OCI-LY1 (cell line): Measurements from ENCODE around the gene ZNF385C.
"Not testable (repeated sequence)": the region's sequence is repeated elsewhere in the genome, so short reads cannot be mapped to it uniquely, and the experiment has no call there.

Source experiments
- H2AFZ ChIP-seq: fragments of 200-600 bp; sonication (generic), shearing (Covaris generic); 2 replicates; pipeline ENCODE4 v1.6.0; 2014; ENCODE audit warnings: antibody characterized with exemption, mild to moderate bottlenecking, low read length
- H3F3A ChIP-seq: fragments of 200-600 bp; sonication (generic), shearing (Covaris generic); 2 replicates; pipeline ENCODE4 v1.6.0; 2014; ENCODE audit warnings: mild to moderate bottlenecking, antibody characterized with exemption, low read length, moderate library complexity; ENCODE audit not compliant: insufficient read depth
- H3K27ac ChIP-seq: fragments of 200-600 bp; sonication (generic); 2 replicates; pipeline ENCODE4 v1.5.1; 2014; ENCODE audit warnings: low read length, mixed run types, mild to moderate bottlenecking, low read depth; ENCODE audit not compliant: poor library complexity, severe bottlenecking
- H3K27me3 ChIP-seq: fragments of 200-600 bp; sonication (generic); 2 replicates; pipeline ENCODE4 v1.6.0; 2014; ENCODE audit warnings: antibody characterized with exemption, mild to moderate bottlenecking, low read length, moderate library complexity; ENCODE audit not compliant: insufficient read depth
- H3K36me3 ChIP-seq: fragments of 200-600 bp; sonication (generic); 2 replicates; pipeline ENCODE4 v1.6.1; 2014; ENCODE audit warnings: mild to moderate bottlenecking, antibody characterized with exemption, low read length, moderate library complexity, mixed read lengths; ENCODE audit not compliant: insufficient read depth
- H3K4me1 ChIP-seq: fragments of 200-600 bp; sonication (generic); 2 replicates; pipeline ENCODE4 v1.5.1; 2014; ENCODE audit warnings: mild to moderate bottlenecking, low read length, moderate library complexity; ENCODE audit not compliant: insufficient read depth, severe bottlenecking
- H3K4me2 ChIP-seq: fragments of 200-600 bp; sonication (generic), shearing (Covaris generic); 2 replicates; pipeline ENCODE4 v1.6.1; 2014; ENCODE audit warnings: low read length
- H3K4me3 ChIP-seq: fragments of 200-600 bp; sonication (generic); 2 replicates; pipeline ENCODE4 v1.5.1; 2014; ENCODE audit warnings: low read length, low read depth, mild to moderate bottlenecking, mixed read lengths; ENCODE audit not compliant: poor library complexity, severe bottlenecking
- H3K79me2 ChIP-seq: fragments of 200-600 bp; shearing (Covaris generic); 2 replicates; pipeline ENCODE4 v1.6.1; 2016; ENCODE audit warnings: mixed run types, low read length, mixed read lengths; ENCODE audit not compliant: insufficient read depth
- H3K9ac ChIP-seq: fragments of 200-600 bp; sonication (generic), shearing (Covaris generic); 2 replicates; pipeline ENCODE4 v1.6.1; 2014; ENCODE audit warnings: mild to moderate bottlenecking, low read length, mixed read lengths
- H3K9me2 ChIP-seq: fragments of 200-600 bp; sonication (generic), shearing (Covaris generic); 2 replicates; pipeline ENCODE4 v1.6.1; 2014; ENCODE audit warnings: low read depth, mild to moderate bottlenecking, low read length, mixed read lengths
- H3K9me3 ChIP-seq: fragments of 200-600 bp; shearing (Covaris generic); 2 replicates; pipeline ENCODE4 v1.6.1; 2014; ENCODE audit warnings: low read length, mixed read lengths
- H4K20me1 ChIP-seq: fragments of 200-600 bp; sonication (generic), shearing (Covaris generic); 2 replicates; pipeline ENCODE4 v1.6.0; 2016; ENCODE audit warnings: mild to moderate bottlenecking, low read length; ENCODE audit not compliant: insufficient read depth
- CTCF ChIP-seq: fragments of 200-600 bp; sonication (generic), shearing (Covaris generic); IDR thresholded peaks from 2 replicates; pipeline ENCODE4 v1.5.1; 2017; ENCODE audit warnings: mild to moderate bottlenecking, antibody characterized with exemption, low read length, moderate library complexity, mixed read lengths
- EZH2 ChIP-seq: fragments of 200-600 bp; sonication (generic), shearing (Covaris generic); IDR thresholded peaks from 2 replicates; pipeline ENCODE4 v1.8.0; 2017; ENCODE audit warnings: borderline replicate concordance, mixed run types, mild to moderate bottlenecking, antibody characterized with exemption, low read length, moderate library complexity, mixed read lengths

The ZNF385C gene

GRCh38 chr17:42010898-42011516, 87.3 kb downstream of the ZNF385C start:
- Histone ChIP-seq H2AFZ (no peak overlapping the region), H3K27ac (no peak overlapping the region), H3K79me2 (peaks cover 94% of the 10 kb centered on the region), H3K9me3 (no peaks in the 10 kb centered on the region), H3F3A (no peaks in the 10 kb centered on the region), H4K20me1 (no peaks in the 10 kb centered on the region), H3K4me3 (no peak overlapping the region), H3K4me2 (no peak overlapping the region), H3K4me1 (peaks cover 16% of the 10 kb centered on the region), H3K27me3 (no peaks in the 10 kb centered on the region), H3K9me2 (no peaks in the 10 kb centered on the region), H3K9ac (no peak overlapping the region), H3K36me3 (peaks cover 35% of the 10 kb centered on the region; the same call in 1 of the 2 replicates)
- TF ChIP-seq EZH2 (no peak), CTCF (no peak)

GRCh38 chr17:42010266-42010680, 88.0 kb downstream of the ZNF385C start:
- H3K9me3 ChIP-seq, H4K20me1 ChIP-seq, H3K4me3 ChIP-seq, H3K4me2 ChIP-seq, H3K27ac ChIP-seq, H3K9ac ChIP-seq, H3F3A ChIP-seq, H3K27me3 ChIP-seq, H3K4me1 ChIP-seq, H2AFZ ChIP-seq, H3K9me2 ChIP-seq: not testable (repeated sequence)
- Histone ChIP-seq H3K79me2 (peaks cover 94% of the 10 kb centered on the region), H3K36me3 (peaks cover 34% of the 10 kb centered on the region; the same call in 1 of the 2 replicates)

- Histone ChIP-seq H3K27me3 (no peaks in the 10 kb centered on the region), H2AFZ (no peak overlapping the region), H3K36me3 (peaks cover 28% of the 10 kb centered on the region; the same call in 1 of the 2 replicates), H3F3A (no peaks in the 10 kb centered on the region), H3K9me3 (no peaks in the 10 kb centered on the region), H3K9ac (no peak overlapping the region), H3K79me2 (peaks cover 94% of the 10 kb centered on the region), H3K27ac (no peak overlapping the region), H3K9me2 (no peaks in the 10 kb centered on the region), H3K4me3 (no peak overlapping the region), H3K4me1 (peaks cover 3% of the 10 kb centered on the region), H4K20me1 (no peaks in the 10 kb centered on the region), H3K4me2 (no peak overlapping the region)
- peak; percentile 27; the same call in 1 of the 2 replicates for TF ChIP-seq CTCF
- TF ChIP-seq EZH2 = no peak
Measured at GRCh38 chr17:42009170-42009569, 89.1 kb downstream of the ZNF385C start.

- H3K9ac ChIP-seq = no peak overlapping the region
- H3K4me1 ChIP-seq = no peaks in the 10 kb centered on the region
- no peak overlapping the region for H3K4me3 ChIP-seq
- no peak overlapping the region for H3K27ac ChIP-seq
- no peak overlapping the region for H3K4me2 ChIP-seq
- H3K36me3 ChIP-seq = peaks cover 46% of the 10 kb centered on the region
- H3K27me3 ChIP-seq = no peaks in the 10 kb centered on the region
- H3K79me2 ChIP-seq = peaks cover 87% of the 10 kb centered on the region
- H3K9me3 ChIP-seq = no peaks in the 10 kb centered on the region
- H2AFZ ChIP-seq = no peak overlapping the region
- TF ChIP-seq CTCF (no peak), EZH2 (no peak)
- no peaks in the 10 kb centered on the region for H3K9me2 ChIP-seq
- H4K20me1 ChIP-seq = no peaks in the 10 kb centered on the region
- H3F3A ChIP-seq = no peaks in the 10 kb centered on the region
Measured at GRCh38 chr17:42005166-42005565, 93.1 kb downstream of the ZNF385C start.
